Small intestine (tissue), 7 donors: ENCODE measurements around the gene SLC7A14. TPM values are rescaled to one million over a fixed set of nuclear protein-coding genes. Genes with fewer than 3 reads are reported as not detected.
A peak's percentile ranks its signal among the peaks of the same experiment; 100 is the strongest.

ENCODE experiments used
- DNase-seq, 2 donors: peaks; one replicate each; pipeline versions ENCODE4 v3.0.0 to v3.0.0-alpha.2; 2013
- FAIRE-seq: peaks from 2 replicates; lab custom pipeline; 2012; peaks lifted over from hg19 to GRCh38; lab: Jason Lieb, UNC
- H3K27ac ChIP-seq, 3 donors: one replicate each; pipeline ENCODE4 v1.5.1; 2013; ENCODE audit warnings: low read length in 2 of 3, mild to moderate bottlenecking in 2 of 3, control low read depth in 1 of 3, inconsistent platforms in 1 of 3, low read depth in 1 of 3, moderate library complexity in 1 of 3
- H3K27me3 ChIP-seq, 3 donors: one replicate each; pipeline ENCODE4 v1.6.1; 2013; ENCODE audit warnings: low read length in 3 of 3, inconsistent platforms in 1 of 3; ENCODE audit not compliant: control insufficient read depth in 3 of 3, insufficient read depth in 3 of 3
- H3K36me3 ChIP-seq, 3 donors: one replicate each; pipeline ENCODE4 v1.6.1; 2013; ENCODE audit warnings: low read length in 3 of 3, inconsistent platforms in 1 of 3, low read depth in 1 of 3, mild to moderate bottlenecking in 1 of 3, moderate library complexity in 1 of 3; ENCODE audit not compliant: control insufficient read depth in 3 of 3, insufficient read depth in 2 of 3
- H3K4me1 ChIP-seq, 3 donors: one replicate each; pipeline ENCODE4 v1.6.1; 2013; ENCODE audit warnings: low read length in 2 of 3, inconsistent platforms in 1 of 3, low read depth in 1 of 3, mild to moderate bottlenecking in 1 of 3, moderate library complexity in 1 of 3; ENCODE audit not compliant: control insufficient read depth in 3 of 3, insufficient read depth in 2 of 3
- H3K4me3 ChIP-seq, 3 donors: one replicate each; pipeline ENCODE4 v1.5.1; 2013; ENCODE audit warnings: low read length in 3 of 3, control low read depth in 1 of 3, inconsistent platforms in 1 of 3, low read depth in 1 of 3, mild to moderate bottlenecking in 1 of 3, moderate library complexity in 1 of 3
- H3K9me3 ChIP-seq, 2 donors: one replicate each; pipeline ENCODE4 v1.6.1; 2013; ENCODE audit warnings: low read depth in 1 of 2, low read length in 1 of 2; ENCODE audit not compliant: control insufficient read depth in 2 of 2, insufficient read depth in 1 of 2
- WGBS, 3 donors: extraction: QIAGEN DNeasy Blood & Tissue Kit; methylation state at CpG; one replicate each; pipeline ENCODE4 v1.1.7; 2013; 5-methylcytosine and 5-hydroxymethylcytosine counted together
- polyA plus RNA-seq, 4 donors: library from polyadenylated mRNA; stranded (reverse) in 3 of 4; unstranded in 1 of 4; fragments of 200-250 nt in 3 of 4; fragments of 120-200 nt in 1 of 4; gene quantifications; one replicate each; pipeline versions ENCODE4 v1.2.1 to v1.2.3, GENCODE V29; 2013
- donor health status: healthy with polysubstance abuse.
- donor health status: control.
- donor health status: control.
- donor health status: Bipolar disorder and iron deficiency.
- donor health status: healthy.

SLC7A14 gene
- polyA plus RNA-seq, 4 donors, result 1.0 to 1.6 TPM; not detected in 2

DNA sequence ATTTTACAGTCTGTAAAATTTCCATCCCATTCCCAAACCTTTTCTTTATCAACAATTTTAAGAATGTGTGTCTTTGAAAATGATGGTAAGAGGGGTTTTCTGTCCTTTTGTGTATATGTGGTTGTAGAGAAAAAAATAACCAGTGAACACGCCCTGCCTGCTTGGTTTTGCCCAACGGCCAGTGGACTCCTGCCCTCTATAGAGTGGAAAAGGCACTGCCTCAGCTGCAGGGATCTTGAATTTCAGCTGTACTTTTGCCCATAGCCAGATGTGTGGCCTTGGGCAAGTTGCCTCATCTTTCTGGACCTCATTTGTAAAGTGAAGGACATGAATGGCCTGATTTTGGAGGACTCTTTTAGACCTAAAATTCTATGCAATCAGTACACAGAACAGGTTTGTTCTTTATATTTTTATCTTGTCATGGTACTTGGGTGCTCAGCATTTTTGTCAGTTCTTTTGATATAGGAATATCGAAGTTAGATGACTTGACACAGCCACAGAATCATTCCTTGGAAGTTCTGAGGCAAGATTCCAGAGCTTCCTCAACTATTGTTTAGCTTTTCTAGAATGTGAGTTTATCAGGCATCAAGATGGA, 86.2 kb downstream of the SLC7A14 start:
- Histone ChIP-seq H3K27ac (no peak overlapping the region), H3K27me3 (no peaks in the 10 kb centered on the region), H3K4me3 (no peak overlapping the region), H3K36me3 (no peaks in the 10 kb centered on the region), H3K4me1 (peaks cover 0 to 3% (median 0%) of the 10 kb centered on the region in 3 donors), H3K9me3 (no peaks in the 10 kb centered on the region)
- DNase-seq, result peak; percentile 55 to 66
- no peak for FAIRE-seq
- 16 to 44% (median 20%) methylated on average over 3 of the region's 3 CpGs for WGBS, 3 donors

DNA sequence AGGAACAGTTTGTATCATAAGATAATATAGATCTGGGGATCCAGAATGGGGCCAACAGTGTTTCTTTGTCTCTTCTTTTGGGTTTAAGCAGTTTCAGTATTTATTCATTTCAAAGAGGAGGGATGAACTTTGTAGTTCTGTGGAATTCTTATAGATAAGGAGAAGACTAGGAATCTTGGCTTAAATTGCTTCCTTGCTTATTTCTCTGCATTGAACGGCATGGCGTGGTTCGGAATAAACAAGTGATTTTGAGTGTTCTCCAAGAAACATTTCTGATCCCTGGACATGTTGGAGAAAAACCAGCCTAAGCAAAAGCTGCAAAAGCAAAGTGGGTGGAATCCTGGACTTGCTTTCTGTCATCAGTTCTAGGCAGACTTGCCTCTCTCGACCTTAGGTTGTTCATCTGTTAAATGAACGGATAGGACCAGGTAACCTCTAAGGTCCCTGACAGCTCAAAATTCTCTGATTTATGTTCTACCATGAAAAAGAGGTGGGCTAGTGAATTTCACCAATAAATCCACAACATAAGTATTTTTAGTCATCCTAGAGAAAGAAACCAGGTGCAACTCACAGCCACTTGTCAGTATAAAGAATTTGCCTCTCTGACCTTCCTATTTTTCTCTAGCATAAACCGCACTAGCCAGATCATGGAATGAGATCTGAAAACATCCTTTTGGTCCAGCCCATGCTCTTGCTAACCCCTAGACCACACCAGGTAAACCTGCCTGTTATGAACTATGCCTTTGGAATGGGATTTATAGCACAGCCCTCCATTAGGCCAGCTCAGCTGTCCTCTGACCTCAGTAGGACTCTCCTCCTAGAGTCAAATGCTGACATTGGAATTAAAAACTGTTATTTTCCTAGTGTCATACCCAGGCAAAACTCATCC, 88.4 kb downstream of the SLC7A14 start:
- peaks cover 0 to 3% (median 0%) of the 10 kb centered on the region in 3 donors for H3K4me1 ChIP-seq
- no peaks in the 10 kb centered on the region for H3K36me3 ChIP-seq
- H3K4me3 ChIP-seq, result no peak overlapping the region
- 74 to 87% (median 85%) methylated on average over 6 of the region's 6 CpGs for WGBS, 3 donors
- H3K27ac ChIP-seq, result no peak overlapping the region
- FAIRE-seq (no peak), DNase-seq (no peak)
- peaks cover 0 to 4% of the 10 kb centered on the region in 2 donors for H3K9me3 ChIP-seq
- H3K27me3 ChIP-seq, result no peaks in the 10 kb centered on the region

DNA sequence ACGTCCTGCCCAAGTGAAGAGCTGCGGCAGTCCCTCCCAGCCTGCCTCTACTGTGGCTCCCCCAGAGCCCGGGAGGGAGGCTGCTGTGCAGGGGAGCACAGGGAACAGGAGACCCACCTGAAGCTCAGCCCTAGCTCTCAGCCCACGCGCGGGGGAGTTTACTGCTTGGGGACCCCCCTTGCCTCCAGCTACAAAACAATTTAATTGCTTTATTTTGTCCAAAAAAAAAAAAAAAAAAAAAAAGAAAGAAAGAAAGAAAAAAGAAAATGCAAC, 89.1 kb downstream of the SLC7A14 start:
- peaks cover 0 to 3% (median 0%) of the 10 kb centered on the region in 3 donors for H3K4me1 ChIP-seq
- FAIRE-seq (no peak), DNase-seq (no peak)
- no peaks in the 10 kb centered on the region for H3K27me3 ChIP-seq
- H3K27ac ChIP-seq, result no peak overlapping the region
- no peaks in the 10 kb centered on the region for H3K36me3 ChIP-seq
- 91 to 95% (median 91%) methylated on average over 6 of the region's 6 CpGs for WGBS, 3 donors
- no peak overlapping the region for H3K4me3 ChIP-seq
- peaks cover 0 to 6% of the 10 kb centered on the region in 2 donors for H3K9me3 ChIP-seq

DNA sequence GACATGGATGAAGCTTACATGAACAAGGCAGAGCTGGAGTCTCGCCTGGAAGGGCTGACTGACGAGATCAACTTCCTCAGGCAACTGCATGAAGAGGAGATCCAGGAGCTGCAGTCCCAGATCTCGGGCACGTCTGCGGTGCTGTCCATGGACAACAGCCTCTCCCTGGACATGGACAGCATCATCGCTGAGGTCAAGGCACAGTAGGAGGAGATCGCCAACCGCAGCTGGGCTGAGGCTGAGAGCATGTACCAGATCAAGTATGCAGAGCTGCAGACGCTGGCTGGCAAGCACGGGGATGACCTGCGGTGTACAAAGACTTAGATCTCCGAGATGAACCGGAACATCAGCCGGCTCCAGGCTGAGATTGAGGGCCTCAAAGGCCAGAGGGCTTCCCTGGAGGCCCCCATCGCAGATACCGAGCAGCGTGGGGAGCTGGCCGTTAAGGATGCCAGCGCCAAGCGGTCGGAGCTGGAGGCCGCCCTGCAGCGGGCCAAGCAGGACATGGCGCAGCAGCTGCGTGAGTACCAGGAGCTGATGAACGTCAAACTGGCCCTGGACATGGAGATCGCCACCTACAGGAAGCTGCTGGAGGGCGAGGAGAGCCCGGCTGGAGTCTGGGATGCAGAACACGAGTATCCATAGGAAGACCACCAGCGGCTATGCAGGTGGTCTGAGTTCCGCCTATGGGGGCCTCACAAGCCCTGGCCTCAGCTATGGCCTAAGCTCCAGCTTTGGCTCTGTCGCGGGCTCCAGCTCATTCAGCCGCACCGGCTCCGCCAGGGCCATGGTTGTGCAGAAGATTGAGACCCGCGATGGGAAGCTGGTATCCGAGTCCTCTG, 89.6 kb downstream of the SLC7A14 start:
- H3K4me1 ChIP-seq, result peaks cover 0 to 3% (median 0%) of the 10 kb centered on the region in 3 donors
- peaks cover 0 to 9% of the 10 kb centered on the region in 2 donors for H3K9me3 ChIP-seq
- 92 to 95% (median 95%) methylated on average over 40 of the region's 40 CpGs for WGBS, 3 donors
- H3K27ac ChIP-seq, result no peak overlapping the region
- H3K4me3 ChIP-seq, result no peak overlapping the region
- H3K27me3 ChIP-seq, result no peaks in the 10 kb centered on the region
- DNase-seq (no peak), FAIRE-seq (no peak)
- no peaks in the 10 kb centered on the region for H3K36me3 ChIP-seq

DNA sequence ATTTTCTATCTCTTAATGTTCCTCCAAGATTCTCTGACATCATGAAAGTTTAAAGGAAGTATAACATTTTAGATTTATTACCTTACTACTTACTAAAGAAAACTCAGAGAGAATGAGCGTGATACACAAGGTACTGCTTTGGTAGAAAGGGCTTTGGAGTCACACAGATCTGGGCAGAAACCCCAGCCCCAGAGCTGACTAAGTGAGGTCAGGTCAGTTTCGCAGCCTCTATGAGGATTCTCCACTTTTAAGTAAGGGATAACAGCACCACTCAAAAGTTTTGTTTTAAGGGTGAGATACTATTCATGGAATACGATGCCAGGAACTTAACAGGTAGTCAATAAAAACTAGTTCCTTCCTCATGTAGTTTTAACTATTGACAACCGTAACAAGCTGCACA, 91.1 kb downstream of the SLC7A14 start:
- Histone ChIP-seq H3K4me1 (peaks cover 0 to 3% (median 0%) of the 10 kb centered on the region in 3 donors), H3K27me3 (no peaks in the 10 kb centered on the region), H3K27ac (no peak overlapping the region), H3K4me3 (no peak overlapping the region), H3K9me3 (peaks cover 0 to 9% of the 10 kb centered on the region in 2 donors), H3K36me3 (no peaks in the 10 kb centered on the region)
- FAIRE-seq (no peak), DNase-seq (no peak)
- WGBS, 3 donors, result 76 to 79% (median 78%) methylated on average over 4 of the region's 4 CpGs

DNA sequence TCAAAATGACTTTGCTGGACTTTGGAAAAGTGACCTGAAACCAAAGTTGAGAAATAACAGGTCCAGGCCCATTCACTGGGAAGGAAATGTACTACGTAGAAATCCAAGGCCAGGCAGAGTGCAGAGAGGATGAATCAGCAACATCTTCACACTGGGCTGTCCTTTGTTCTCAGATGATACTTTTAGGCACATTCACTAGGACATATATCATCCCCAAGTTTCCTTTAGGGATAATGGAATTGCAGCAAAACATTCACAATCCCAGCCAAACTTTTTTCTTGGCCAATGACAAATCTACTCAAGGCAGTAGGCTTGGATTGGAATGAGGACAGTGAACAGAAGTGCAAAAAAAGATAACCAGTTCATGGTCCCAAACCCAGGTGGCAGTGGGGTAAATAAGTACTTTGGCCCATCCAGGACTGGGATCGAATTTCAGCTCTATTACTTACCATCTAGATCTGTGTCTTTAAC, 92.1 kb downstream of the SLC7A14 start:
- H3K36me3 ChIP-seq, result no peaks in the 10 kb centered on the region
- H3K4me1 ChIP-seq, result peaks cover 0 to 3% (median 0%) of the 10 kb centered on the region in 3 donors
- no peak for DNase-seq
- no peak overlapping the region for H3K4me3 ChIP-seq
- H3K9me3 ChIP-seq, result peaks cover 0 to 9% of the 10 kb centered on the region in 2 donors
- no peaks in the 10 kb centered on the region for H3K27me3 ChIP-seq
- FAIRE-seq, result no peak
- 54 to 66% (median 66%) methylated on average over 2 of the region's 2 CpGs for WGBS, 3 donors
- no peak overlapping the region for H3K27ac ChIP-seq

DNA sequence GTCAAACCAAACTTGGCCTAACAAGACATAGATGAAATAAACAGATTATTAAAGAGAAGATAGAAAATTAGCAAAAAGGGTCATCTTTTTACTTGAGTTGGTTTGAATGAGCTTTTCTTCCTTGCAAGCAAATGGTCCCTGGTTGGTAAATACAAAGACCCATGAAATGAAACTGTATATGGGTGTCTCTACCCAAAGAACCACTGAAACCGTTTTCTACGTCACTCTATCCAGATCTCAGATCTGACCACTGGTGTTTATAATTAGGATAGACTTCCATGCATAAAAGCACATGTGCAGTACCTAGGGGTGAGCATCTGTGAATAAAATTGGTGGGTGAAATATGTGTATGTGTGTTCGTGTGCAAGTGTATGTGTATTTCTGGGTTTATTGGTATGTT, 94.0 kb downstream of the SLC7A14 start:
- Histone ChIP-seq H3K4me3 (no peak overlapping the region), H3K4me1 (no peaks in the 10 kb centered on the region), H3K9me3 (peaks cover 0 to 9% of the 10 kb centered on the region in 2 donors), H3K36me3 (no peaks in the 10 kb centered on the region), H3K27ac (no peak overlapping the region), H3K27me3 (no peaks in the 10 kb centered on the region)
- no peak for DNase-seq
- no peak for FAIRE-seq
- 79 to 93% (median 91%) methylated on average over 3 of the region's 3 CpGs for WGBS, 3 donors
